ENCODE data around the gene CLIC4. TPM values are rescaled to one million over a fixed set of nuclear protein-coding genes. Genes with fewer than 3 reads are reported as not detected.

CLIC4 gene
- total and polyA plus RNA-seq, 4 donors: 15.0 to 40.7 (median 28.4) TPM

DNA sequence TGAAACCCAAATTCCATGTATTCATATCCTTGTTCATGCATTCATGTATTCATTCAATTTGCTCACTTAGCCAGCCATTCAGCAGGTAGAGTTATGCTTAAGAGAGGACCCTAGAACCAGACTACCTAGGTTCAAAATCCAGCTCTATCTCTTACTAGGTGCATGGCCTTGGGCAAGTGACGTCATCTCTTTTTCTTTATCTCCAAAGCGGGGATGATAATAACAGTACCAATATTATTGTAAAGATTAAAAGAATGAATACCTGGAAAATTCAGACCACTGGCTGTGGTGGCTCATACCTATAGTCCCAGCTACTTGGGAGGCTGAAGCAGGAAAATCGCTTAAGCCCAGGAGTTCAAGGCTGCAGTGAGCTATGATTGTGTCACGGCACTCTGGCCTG is 33.9 kb upstream of the CLIC4 start:
- Histone ChIP-seq H3K4me3 (ENCODE audit: low read depth in 1 of 3, low read length in 3 of 3) (no peak overlapping the region), H3K4me1 (ENCODE audit: control insufficient read depth in 4 of 4, insufficient read depth in 4 of 4, low read length in 3 of 4) (peaks cover 0 to 2% (median under 1%) of the 10 kb centered on the region in 4 donors), H3K9ac (ENCODE audit: low read depth in 1 of 2, low read length in 2 of 2) (no peak overlapping the region), H3K9me3 (ENCODE audit: control insufficient read depth in 4 of 4, low read length in 3 of 4) (no peaks in the 10 kb centered on the region), H3K27me3 (ENCODE audit: control insufficient read depth in 4 of 4, insufficient read depth in 4 of 4, low read length in 3 of 4) (no peaks in the 10 kb centered on the region), H3K36me3 (ENCODE audit: control insufficient read depth in 4 of 4, insufficient read depth in 3 of 4, low read depth in 1 of 4, low read length in 3 of 4) (no peaks in the 10 kb centered on the region), H3K27ac (ENCODE audit: low read depth in 1 of 2, low read length in 2 of 2) (no peak overlapping the region)
- WGBS: 92% methylated on average over 4 of the region's 4 CpGs
- TF ChIP-seq, protein P1, sequence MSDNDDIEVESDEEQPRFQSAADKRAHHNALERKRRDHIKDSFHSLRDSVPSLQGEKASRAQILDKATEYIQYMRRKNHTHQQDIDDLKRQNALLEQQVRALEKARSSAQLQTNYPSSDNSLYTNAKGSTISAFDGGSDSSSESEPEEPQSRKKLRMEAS (IDR thresholded peaks at IDR 0.05): no peak
- TF ChIP-seq RXRA (IDR thresholded peaks at IDR 0.05): no peak
- no peak for TF ChIP-seq FOXA2 (IDR thresholded peaks at IDR 0.05)
- TF ChIP-seq GABPA (IDR thresholded peaks at IDR 0.05 in 1 of 2, conservative IDR thresholded peaks at IDR 0.05 in 1 of 2): no peak
- no peak for TF ChIP-seq HNF4G (IDR thresholded peaks at IDR 0.05)
- TF ChIP-seq, protein P2, sequence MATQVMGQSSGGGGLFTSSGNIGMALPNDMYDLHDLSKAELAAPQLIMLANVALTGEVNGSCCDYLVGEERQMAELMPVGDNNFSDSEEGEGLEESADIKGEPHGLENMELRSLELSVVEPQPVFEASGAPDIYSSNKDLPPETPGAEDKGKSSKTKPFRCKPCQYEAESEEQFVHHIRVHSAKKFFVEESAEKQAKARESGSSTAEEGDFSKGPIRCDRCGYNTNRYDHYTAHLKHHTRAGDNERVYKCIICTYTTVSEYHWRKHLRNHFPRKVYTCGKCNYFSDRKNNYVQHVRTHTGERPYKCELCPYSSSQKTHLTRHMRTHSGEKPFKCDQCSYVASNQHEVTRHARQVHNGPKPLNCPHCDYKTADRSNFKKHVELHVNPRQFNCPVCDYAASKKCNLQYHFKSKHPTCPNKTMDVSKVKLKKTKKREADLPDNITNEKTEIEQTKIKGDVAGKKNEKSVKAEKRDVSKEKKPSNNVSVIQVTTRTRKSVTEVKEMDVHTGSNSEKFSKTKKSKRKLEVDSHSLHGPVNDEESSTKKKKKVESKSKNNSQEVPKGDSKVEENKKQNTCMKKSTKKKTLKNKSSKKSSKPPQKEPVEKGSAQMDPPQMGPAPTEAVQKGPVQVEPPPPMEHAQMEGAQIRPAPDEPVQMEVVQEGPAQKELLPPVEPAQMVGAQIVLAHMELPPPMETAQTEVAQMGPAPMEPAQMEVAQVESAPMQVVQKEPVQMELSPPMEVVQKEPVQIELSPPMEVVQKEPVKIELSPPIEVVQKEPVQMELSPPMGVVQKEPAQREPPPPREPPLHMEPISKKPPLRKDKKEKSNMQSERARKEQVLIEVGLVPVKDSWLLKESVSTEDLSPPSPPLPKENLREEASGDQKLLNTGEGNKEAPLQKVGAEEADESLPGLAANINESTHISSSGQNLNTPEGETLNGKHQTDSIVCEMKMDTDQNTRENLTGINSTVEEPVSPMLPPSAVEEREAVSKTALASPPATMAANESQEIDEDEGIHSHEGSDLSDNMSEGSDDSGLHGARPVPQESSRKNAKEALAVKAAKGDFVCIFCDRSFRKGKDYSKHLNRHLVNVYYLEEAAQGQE (IDR thresholded peaks at IDR 0.05): no peak
- TF ChIP-seq HNF4A (conservative IDR thresholded peaks at IDR 0.05): no peak
- no peak for TF ChIP-seq TAF1 (conservative IDR thresholded peaks at IDR 0.05)
- TF ChIP-seq FOXA1 (IDR thresholded peaks at IDR 0.05): no peak
- no peak for TF ChIP-seq NR2F2 (IDR thresholded peaks at IDR 0.05)
- no peak for TF ChIP-seq EGR1 (IDR thresholded peaks at IDR 0.05; ENCODE audit: low read depth in 2 of 2)
- TF ChIP-seq, protein P3, sequence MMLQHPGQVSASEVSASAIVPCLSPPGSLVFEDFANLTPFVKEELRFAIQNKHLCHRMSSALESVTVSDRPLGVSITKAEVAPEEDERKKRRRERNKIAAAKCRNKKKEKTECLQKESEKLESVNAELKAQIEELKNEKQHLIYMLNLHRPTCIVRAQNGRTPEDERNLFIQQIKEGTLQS (IDR thresholded peaks at IDR 0.05): no peak
- no peak for TF ChIP-seq SP1 (IDR thresholded peaks at IDR 0.05)
- TF ChIP-seq YY1 (IDR thresholded peaks at IDR 0.05): no peak
- TF ChIP-seq, protein P4, sequence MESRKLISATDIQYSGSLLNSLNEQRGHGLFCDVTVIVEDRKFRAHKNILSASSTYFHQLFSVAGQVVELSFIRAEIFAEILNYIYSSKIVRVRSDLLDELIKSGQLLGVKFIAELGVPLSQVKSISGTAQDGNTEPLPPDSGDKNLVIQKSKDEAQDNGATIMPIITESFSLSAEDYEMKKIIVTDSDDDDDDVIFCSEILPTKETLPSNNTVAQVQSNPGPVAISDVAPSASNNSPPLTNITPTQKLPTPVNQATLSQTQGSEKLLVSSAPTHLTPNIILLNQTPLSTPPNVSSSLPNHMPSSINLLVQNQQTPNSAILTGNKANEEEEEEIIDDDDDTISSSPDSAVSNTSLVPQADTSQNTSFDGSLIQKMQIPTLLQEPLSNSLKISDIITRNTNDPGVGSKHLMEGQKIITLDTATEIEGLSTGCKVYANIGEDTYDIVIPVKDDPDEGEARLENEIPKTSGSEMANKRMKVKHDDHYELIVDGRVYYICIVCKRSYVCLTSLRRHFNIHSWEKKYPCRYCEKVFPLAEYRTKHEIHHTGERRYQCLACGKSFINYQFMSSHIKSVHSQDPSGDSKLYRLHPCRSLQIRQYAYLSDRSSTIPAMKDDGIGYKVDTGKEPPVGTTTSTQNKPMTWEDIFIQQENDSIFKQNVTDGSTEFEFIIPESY (IDR thresholded peaks at IDR 0.05): no peak
- TF ChIP-seq JUND (IDR thresholded peaks at IDR 0.05): no peak
- no peak for TF ChIP-seq RAD21 (IDR thresholded peaks at IDR 0.05)
- DNase-seq (ENCODE audit: low spot score): no peak

DNA sequence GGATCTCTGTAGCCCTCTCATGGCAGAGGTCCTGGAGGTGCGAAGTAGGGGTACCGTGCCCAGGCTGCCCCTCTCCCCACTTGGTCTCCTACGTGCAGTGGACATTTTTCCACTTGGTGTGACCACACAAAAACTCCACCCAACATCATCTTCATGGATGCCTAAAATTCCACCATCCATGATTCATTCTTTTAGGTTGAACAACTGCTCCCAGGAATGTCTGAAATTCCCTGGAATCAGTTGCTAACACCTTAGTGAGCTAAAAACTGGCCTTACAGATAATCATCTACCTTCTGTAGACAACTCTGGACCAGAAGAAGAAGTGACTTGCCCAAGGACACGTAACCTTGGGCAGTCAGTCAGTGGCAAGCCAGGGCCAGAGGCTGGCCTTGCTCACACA is 32.1 kb upstream of the CLIC4 start:
- 98% methylated on average over 4 of the region's 4 CpGs for WGBS
- DNase-seq (ENCODE audit: low spot score): no peak
- Histone ChIP-seq H3K4me3 (ENCODE audit: low read depth in 1 of 3, low read length in 3 of 3) (no peak overlapping the region), H3K9me3 (ENCODE audit: control insufficient read depth in 4 of 4, low read length in 3 of 4) (no peaks in the 10 kb centered on the region), H3K9ac (ENCODE audit: low read depth in 1 of 2, low read length in 2 of 2) (no peak overlapping the region), H3K27ac (ENCODE audit: low read depth in 1 of 2, low read length in 2 of 2) (no peak overlapping the region), H3K36me3 (ENCODE audit: control insufficient read depth in 4 of 4, insufficient read depth in 3 of 4, low read depth in 1 of 4, low read length in 3 of 4) (no peaks in the 10 kb centered on the region), H3K4me1 (ENCODE audit: control insufficient read depth in 4 of 4, insufficient read depth in 4 of 4, low read length in 3 of 4) (peaks cover 5 to 18% (median 15%) of the 10 kb centered on the region in 4 donors), H3K27me3 (ENCODE audit: control insufficient read depth in 4 of 4, insufficient read depth in 4 of 4, low read length in 3 of 4) (no peaks in the 10 kb centered on the region)
- TF ChIP-seq RAD21 (IDR thresholded peaks at IDR 0.05) (no peak), TAF1 (conservative IDR thresholded peaks at IDR 0.05) (no peak)
- TF ChIP-seq, protein P3 (IDR thresholded peaks at IDR 0.05): no peak
- TF ChIP-seq, protein P5, sequence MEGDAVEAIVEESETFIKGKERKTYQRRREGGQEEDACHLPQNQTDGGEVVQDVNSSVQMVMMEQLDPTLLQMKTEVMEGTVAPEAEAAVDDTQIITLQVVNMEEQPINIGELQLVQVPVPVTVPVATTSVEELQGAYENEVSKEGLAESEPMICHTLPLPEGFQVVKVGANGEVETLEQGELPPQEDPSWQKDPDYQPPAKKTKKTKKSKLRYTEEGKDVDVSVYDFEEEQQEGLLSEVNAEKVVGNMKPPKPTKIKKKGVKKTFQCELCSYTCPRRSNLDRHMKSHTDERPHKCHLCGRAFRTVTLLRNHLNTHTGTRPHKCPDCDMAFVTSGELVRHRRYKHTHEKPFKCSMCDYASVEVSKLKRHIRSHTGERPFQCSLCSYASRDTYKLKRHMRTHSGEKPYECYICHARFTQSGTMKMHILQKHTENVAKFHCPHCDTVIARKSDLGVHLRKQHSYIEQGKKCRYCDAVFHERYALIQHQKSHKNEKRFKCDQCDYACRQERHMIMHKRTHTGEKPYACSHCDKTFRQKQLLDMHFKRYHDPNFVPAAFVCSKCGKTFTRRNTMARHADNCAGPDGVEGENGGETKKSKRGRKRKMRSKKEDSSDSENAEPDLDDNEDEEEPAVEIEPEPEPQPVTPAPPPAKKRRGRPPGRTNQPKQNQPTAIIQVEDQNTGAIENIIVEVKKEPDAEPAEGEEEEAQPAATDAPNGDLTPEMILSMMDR (IDR thresholded peaks at IDR 0.05; ENCODE audit: low read depth, low read length, missing input control): no peak
